PC-3 (cell line): ENCODE measurements around the gene CDC5L. TPM values are rescaled to one million over a fixed set of nuclear protein-coding genes. Genes with fewer than 3 reads are reported as not detected.

Experiments used
- ATAC-seq: fragments of 200-7000 bp; cut with Tn5 transposase; 2 replicates; pipeline ENCODE4 v1.9.1; 2020; ENCODE audit warnings: mild to moderate bottlenecking, moderate library complexity
- BruUV-seq: library from RNA; stranded (reverse); fragments of 400-500 nt; replicated peaks from 2 replicates; lab custom pipeline; 2021; lab: Mats Ljungman, UMichigan
- CTCF ChIA-PET: fragments of 300-600 bp; sonication (Branson Sonifier 250); formaldehyde crosslinking; loops from one replicate; lab custom pipeline; 2022; ENCODE audit warnings: antibody characterized with exemption; lab: Charles Lee
- POLR2A ChIA-PET: fragments of 300-600 bp; sonication (Branson Sonifier 250); formaldehyde crosslinking; loops from one replicate; lab custom pipeline; 2022; ENCODE audit warnings: antibody characterized with exemption; ENCODE audit not compliant: unreplicated experiment; lab: Charles Lee
- DNase-seq: peaks from one replicate; pipeline ENCODE4 v3.0.0-alpha.2; 2015
- H2AFZ ChIP-seq: fragments of 300-600 bp; sonication (generic); 2 replicates; pipeline ENCODE4 v1.6.0; 2016; ENCODE audit warnings: antibody characterized with exemption, low read length
- H3F3A ChIP-seq: fragments of 300-600 bp; sonication (generic); one replicate; pipeline ENCODE4 v1.6.0; 2017; ENCODE audit warnings: antibody characterized with exemption, low read length, control low read depth, mild to moderate bottlenecking; ENCODE audit not compliant: unreplicated experiment
- H3K27ac ChIP-seq: fragments of 300-600 bp; sonication (generic); 2 replicates; pipeline ENCODE4 v1.5.1; 2016; ENCODE audit warnings: mild to moderate bottlenecking, low read length
- H3K27me3 ChIP-seq: fragments of 300-600 bp; sonication (generic); 2 replicates; pipeline ENCODE4 v1.6.1; 2016; ENCODE audit warnings: low read length, mixed read lengths
- H3K36me3 ChIP-seq: fragments of 300-600 bp; sonication (generic); 2 replicates; pipeline ENCODE4 v1.6.1; 2016; ENCODE audit warnings: low read depth, mixed run types, low read length, mixed read lengths
- H3K4me1 ChIP-seq: fragments of 300-600 bp; sonication (generic); 2 replicates; pipeline ENCODE4 v1.5.1; 2016; ENCODE audit warnings: low read length; ENCODE audit not compliant: insufficient read depth
- H3K4me2 ChIP-seq: fragments of 300-600 bp; sonication (generic); 2 replicates; pipeline ENCODE4 v1.6.0; 2016; ENCODE audit warnings: low read length
- H3K4me3 ChIP-seq: fragments of 300-600 bp; sonication (generic); 2 replicates; pipeline ENCODE4 v1.5.1; 2016; ENCODE audit warnings: mild to moderate bottlenecking, low read length, mixed read lengths
- H3K79me2 ChIP-seq: fragments of 300-600 bp; sonication (generic); 2 replicates; pipeline ENCODE4 v1.6.1; 2017; ENCODE audit warnings: low read length, mixed read lengths
- H3K9ac ChIP-seq: fragments of 300-600 bp; sonication (generic); 2 replicates; pipeline ENCODE4 v1.6.0; 2016; ENCODE audit warnings: mild to moderate bottlenecking, low read length
- H3K9me2 ChIP-seq: fragments of 300-600 bp; sonication (generic); replicated peaks from 2 replicates; pipeline ENCODE4 v1.6.1; 2016; ENCODE audit warnings: mixed run types, low read length, mixed read lengths
- H3K9me3 ChIP-seq: fragments of 300-600 bp; sonication (generic); 2 replicates; pipeline ENCODE4 v1.6.1; 2016; ENCODE audit warnings: low read length, mixed read lengths
- H4K20me1 ChIP-seq: fragments of 300-600 bp; sonication (generic); 2 replicates; pipeline ENCODE4 v1.6.1; 2016; ENCODE audit warnings: low read length, mixed read lengths
- EZH2 ChIP-seq: fragments of 300-600 bp; sonication (generic); IDR thresholded peaks from one replicate; pipeline ENCODE4 v1.6.1; 2017; ENCODE audit warnings: antibody characterized with exemption, mild to moderate bottlenecking, low read length; ENCODE audit not compliant: unreplicated experiment
- EZH2phosphoT487 ChIP-seq: fragments of 300-600 bp; sonication (generic); IDR thresholded peaks from 2 replicates; pipeline ENCODE4 v1.6.1; 2018; ENCODE audit warnings: mild to moderate bottlenecking, antibody characterized with exemption, low read length, borderline replicate concordance
- intact Hi-C: fragments of 100-400 bp; cut with micrococcal nuclease; formaldehyde crosslinking; loops from 2 replicates; pipeline ENCODE4 v1.9.0; 2023
- total RNA-seq: library from RNA; depleted of rRNA; stranded (reverse); fragments of >200 nt; gene quantifications from 2 replicates; pipeline ENCODE4 v1.2.3, GENCODE V29; 2014
- TF ChIP-seq, protein P1 (sequence below): fragments of 300-600 bp; sonication (generic); conservative IDR thresholded peaks from 2 replicates; pipeline ENCODE4 v1.5.1; 2017; ENCODE audit warnings: antibody characterized with exemption, low read depth, mild to moderate bottlenecking, low read length

The CDC5L gene
- total RNA-seq, 1 experiment from 2014 or later, result 23.0 TPM

GRCh38 chr6:44390158-44390683 lies 2.7 kb downstream of the CDC5L start:
- no peak for DNase-seq
- ChIA-PET POLR2A (no interaction called here), CTCF (no interaction called here)
- BruUV-seq, result no TSS peak
- ATAC-seq, result no peak
- Histone ChIP-seq H3K27me3 (no peaks in the 10 kb centered on the region), H3K79me2 (peaks cover 49% of the 10 kb centered on the region), H3K4me3 (no peak overlapping the region; the same call in 1 of the 2 replicates), H3K36me3 (peaks cover 40% of the 10 kb centered on the region), H2AFZ (no peak overlapping the region), H3K4me2 (peak overlapping the region; percentile 98; the same call in 1 of the 2 replicates), H3K4me1 (peaks cover 24% of the 10 kb centered on the region), H3K9me2 (no peaks in the 10 kb centered on the region), H3K9ac (no peak overlapping the region), H3K27ac (no peak overlapping the region), H3K9me3 (no peaks in the 10 kb centered on the region), H4K20me1 (peaks cover 34% of the 10 kb centered on the region), H3F3A (no peaks in the 10 kb centered on the region)
- TF ChIP-seq EZH2phosphoT487 (no peak), EZH2 (no peak)
- TF ChIP-seq, protein P1, sequence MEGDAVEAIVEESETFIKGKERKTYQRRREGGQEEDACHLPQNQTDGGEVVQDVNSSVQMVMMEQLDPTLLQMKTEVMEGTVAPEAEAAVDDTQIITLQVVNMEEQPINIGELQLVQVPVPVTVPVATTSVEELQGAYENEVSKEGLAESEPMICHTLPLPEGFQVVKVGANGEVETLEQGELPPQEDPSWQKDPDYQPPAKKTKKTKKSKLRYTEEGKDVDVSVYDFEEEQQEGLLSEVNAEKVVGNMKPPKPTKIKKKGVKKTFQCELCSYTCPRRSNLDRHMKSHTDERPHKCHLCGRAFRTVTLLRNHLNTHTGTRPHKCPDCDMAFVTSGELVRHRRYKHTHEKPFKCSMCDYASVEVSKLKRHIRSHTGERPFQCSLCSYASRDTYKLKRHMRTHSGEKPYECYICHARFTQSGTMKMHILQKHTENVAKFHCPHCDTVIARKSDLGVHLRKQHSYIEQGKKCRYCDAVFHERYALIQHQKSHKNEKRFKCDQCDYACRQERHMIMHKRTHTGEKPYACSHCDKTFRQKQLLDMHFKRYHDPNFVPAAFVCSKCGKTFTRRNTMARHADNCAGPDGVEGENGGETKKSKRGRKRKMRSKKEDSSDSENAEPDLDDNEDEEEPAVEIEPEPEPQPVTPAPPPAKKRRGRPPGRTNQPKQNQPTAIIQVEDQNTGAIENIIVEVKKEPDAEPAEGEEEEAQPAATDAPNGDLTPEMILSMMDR, result no peak
- intact Hi-C loops, result no loop called here

GRCh38 chr6:44395501-44395900 lies 8.0 kb downstream of the CDC5L start:
- Histone ChIP-seq H3K79me2 (peaks cover 33% of the 10 kb centered on the region), H2AFZ (no peak overlapping the region), H3K4me2 (no peak overlapping the region), H3K27me3 (no peaks in the 10 kb centered on the region), H3K4me3 (no peak overlapping the region), H4K20me1 (peaks cover 10% of the 10 kb centered on the region; the same call in 1 of the 2 replicates), H3K27ac (no peak overlapping the region), H3F3A (no peaks in the 10 kb centered on the region), H3K36me3 (peaks cover 80% of the 10 kb centered on the region), H3K9me2 (no peaks in the 10 kb centered on the region), H3K4me1 (no peaks in the 10 kb centered on the region), H3K9ac (no peak overlapping the region), H3K9me3 (no peaks in the 10 kb centered on the region)
- ChIA-PET POLR2A (no interaction called here), CTCF (no interaction called here)
- ATAC-seq, result no peak
- no peak for DNase-seq
- intact Hi-C loops, result no loop called here
- TF ChIP-seq, protein P1, result no peak
- TF ChIP-seq EZH2 (no peak), EZH2phosphoT487 (no peak)
- no TSS peak for BruUV-seq

DNA sequence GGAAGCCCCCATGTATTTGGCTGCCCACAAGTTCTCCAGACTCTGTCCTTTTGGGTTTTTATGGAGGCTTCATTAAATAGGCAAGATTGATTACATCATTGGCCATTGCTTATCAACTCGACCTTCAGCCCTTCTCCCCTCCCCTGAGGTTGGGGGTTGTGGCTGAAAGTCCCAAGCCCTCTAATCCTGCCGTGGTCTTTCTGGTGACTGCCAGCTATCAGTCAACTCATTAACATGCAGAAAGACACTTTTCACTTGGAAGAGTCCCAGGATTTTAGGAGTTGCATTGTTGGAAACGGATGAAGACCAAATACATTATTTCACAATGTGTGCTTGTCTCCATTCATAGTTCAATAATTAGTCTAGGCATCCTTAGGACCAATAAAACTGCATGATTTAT lies 9.5 kb downstream of the CDC5L start:
- BruUV-seq, result no TSS peak
- Histone ChIP-seq H2AFZ (no peak overlapping the region), H3K4me1 (no peaks in the 10 kb centered on the region), H3K9me3 (no peaks in the 10 kb centered on the region), H3K79me2 (peaks cover 22% of the 10 kb centered on the region), H3K4me2 (no peak overlapping the region), H3K27me3 (no peaks in the 10 kb centered on the region), H3K9me2 (no peaks in the 10 kb centered on the region), H3K27ac (no peak overlapping the region), H3K36me3 (peaks cover 82% of the 10 kb centered on the region), H3K4me3 (no peak overlapping the region), H4K20me1 (peaks cover 3% of the 10 kb centered on the region; the same call in 1 of the 2 replicates), H3F3A (no peaks in the 10 kb centered on the region), H3K9ac (no peak overlapping the region)
- DNase-seq, result no peak
- no peak for ATAC-seq
- TF ChIP-seq, protein P1, result no peak
- TF ChIP-seq EZH2, result no peak
- TF ChIP-seq EZH2phosphoT487, result no peak
- CTCF ChIA-PET, result no interaction called here
- POLR2A ChIA-PET, result no interaction called here
- intact Hi-C loops, result no loop called here
